NCI-H2196 (cell line): ENCODE measurements around the gene VEZT.

Experiments
- DNase-seq: peaks from one replicate; lab custom pipeline; 2025; ENCODE audit not compliant: unreplicated experiment; lab: John Stamatoyannopoulos, UW

Gene VEZT

GRCh38 chr12:95200128-95200894 lies 17.3 kb upstream of the VEZT start:
- no peak for DNase-seq

GRCh38 chr12:95201056-95201670 lies 16.4 kb upstream of the VEZT start:
- DNase-seq: no peak

- no peak for DNase-seq
These were observed 14.7 kb upstream of the VEZT start for GRCh38 chr12:95202691-95203486.

- DNase-seq: no peak
These were observed 14.0 kb upstream of the VEZT start for GRCh38 chr12:95203487-95204030.

- DNase-seq: no peak
These were observed 13.3 kb upstream of the VEZT start for GRCh38 chr12:95204141-95204866.

GRCh38 chr12:95205016-95205624 lies 12.5 kb upstream of the VEZT start:
- DNase-seq: no peak

GRCh38 chr12:95205685-95206084 lies 11.9 kb upstream of the VEZT start:
- no peak for DNase-seq

GRCh38 chr12:95206916-95207315 lies 10.7 kb upstream of the VEZT start:
- no peak for DNase-seq

- no peak for DNase-seq
These were observed 10.2 kb upstream of the VEZT start for GRCh38 chr12:95207407-95207806.

GRCh38 chr12:95208678-95209077 lies 8.9 kb upstream of the VEZT start:
- DNase-seq: no peak

- DNase-seq: no peak
These were observed 5.0 kb upstream of the VEZT start for GRCh38 chr12:95212586-95212985.

- no peak for DNase-seq
These were observed 4.5 kb upstream of the VEZT start for GRCh38 chr12:95213119-95213518.

GRCh38 chr12:95213928-95214327 lies 3.7 kb upstream of the VEZT start:
- DNase-seq: no peak

GRCh38 chr12:95214466-95214865 lies 3.1 kb upstream of the VEZT start:
- no peak for DNase-seq

GRCh38 chr12:95215949-95216348 lies 1.7 kb upstream of the VEZT start:
- no peak for DNase-seq

GRCh38 chr12:95216711-95217376 lies 763 bp upstream of the VEZT start:
- DNase-seq: no peak

- DNase-seq: peak; percentile 51
These were observed 835 bp downstream of the VEZT start for GRCh38 chr12:95218150-95219133.

- DNase-seq: no peak
These were observed 2.6 kb downstream of the VEZT start for GRCh38 chr12:95220190-95220589.

GRCh38 chr12:95220726-95221125 lies 3.1 kb downstream of the VEZT start:
- no peak for DNase-seq
